KMS-11 (cell line): ENCODE measurements around the gene PDE4D.

ENCODE experiments used
- H2AFZ ChIP-seq: fragments of 200-600 bp; sonication (generic); 2 replicates; pipeline ENCODE4 v1.6.1; 2016; ENCODE audit warnings: antibody characterized with exemption, mixed run types, low read depth
- H3K27ac ChIP-seq: fragments of 200-600 bp; sonication (generic); 2 replicates; pipeline ENCODE4 v1.6.1; 2016; ENCODE audit warnings: mild to moderate bottlenecking, mixed run types
- H3K27me3 ChIP-seq: fragments of 200-600 bp; sonication (generic); 2 replicates; pipeline ENCODE4 v1.6.1; 2017; ENCODE audit warnings: mild to moderate bottlenecking, low read depth, mixed run types, moderate library complexity; ENCODE audit not compliant: insufficient read depth
- H3K36me3 ChIP-seq: fragments of 200-600 bp; sonication (generic); 2 replicates; pipeline ENCODE4 v1.6.1; 2017; ENCODE audit warnings: mild to moderate bottlenecking, mixed run types; ENCODE audit not compliant: insufficient read depth
- H3K4me1 ChIP-seq: fragments of 200-600 bp; sonication (generic); 2 replicates; pipeline ENCODE4 v1.6.1; 2016; ENCODE audit warnings: mild to moderate bottlenecking, low read depth, mixed run types; ENCODE audit not compliant: poor library complexity, severe bottlenecking
- H3K4me2 ChIP-seq: fragments of 200-600 bp; sonication (generic); 2 replicates; pipeline ENCODE4 v1.7.0; 2016; ENCODE audit warnings: mild to moderate bottlenecking, mixed run types
- H3K4me3 ChIP-seq: fragments of 200-600 bp; sonication (generic); IDR thresholded peaks from 2 replicates; pipeline ENCODE4 v1.6.1; 2017; ENCODE audit warnings: low read depth, low read length, mixed read lengths; ENCODE audit not compliant: insufficient read depth
- H3K79me2 ChIP-seq: fragments of 200-600 bp; sonication (generic); 2 replicates; pipeline ENCODE4 v1.6.1; 2016; ENCODE audit warnings: low read depth, mixed run types; ENCODE audit not compliant: insufficient read depth
- H3K9ac ChIP-seq: fragments of 200-600 bp; sonication (generic); 2 replicates; pipeline ENCODE4 v1.6.1; 2016; ENCODE audit warnings: mild to moderate bottlenecking, mixed run types
- H4K20me1 ChIP-seq: fragments of 200-600 bp; sonication (generic); 2 replicates; pipeline ENCODE4 v1.6.1; 2016; ENCODE audit warnings: mild to moderate bottlenecking, mixed run types; ENCODE audit not compliant: insufficient read depth
- CTCF ChIP-seq: fragments of 200-600 bp; sonication (generic); conservative IDR thresholded peaks from 2 replicates; pipeline ENCODE4 v1.6.1; 2017; ENCODE audit warnings: low read depth, mild to moderate bottlenecking, antibody characterized with exemption, low read length, moderate library complexity, mixed read lengths

Gene PDE4D

GRCh38 chr5:58922461-58923171, 970.9 kb downstream of the PDE4D start:
- Histone ChIP-seq H3K4me2 (no peak overlapping the region), H4K20me1 (no peaks in the 10 kb centered on the region), H3K4me1 (no peaks in the 10 kb centered on the region), H3K9ac (no peak overlapping the region), H3K36me3 (no peaks in the 10 kb centered on the region), H3K27me3 (no peaks in the 10 kb centered on the region), H2AFZ (no peak overlapping the region), H3K27ac (no peak overlapping the region), H3K4me3 (no peak overlapping the region), H3K79me2 (no peaks in the 10 kb centered on the region)
- TF ChIP-seq CTCF: no peak

GRCh38 chr5:58921159-58921558, 972.4 kb downstream of the PDE4D start:
- no peak overlapping the region for H2AFZ ChIP-seq
- H3K4me3 ChIP-seq: no peak overlapping the region
- H3K27ac ChIP-seq: no peak overlapping the region
- H3K4me1 ChIP-seq: no peaks in the 10 kb centered on the region
- H4K20me1 ChIP-seq: no peaks in the 10 kb centered on the region
- no peaks in the 10 kb centered on the region for H3K36me3 ChIP-seq
- H3K27me3 ChIP-seq: no peaks in the 10 kb centered on the region
- H3K9ac ChIP-seq: no peak overlapping the region
- no peak for TF ChIP-seq CTCF
- no peaks in the 10 kb centered on the region for H3K79me2 ChIP-seq
- H3K4me2 ChIP-seq: no peak overlapping the region

- no peak overlapping the region for H2AFZ ChIP-seq
- no peaks in the 10 kb centered on the region for H3K4me1 ChIP-seq
- H3K27ac ChIP-seq: no peak overlapping the region
- H3K79me2 ChIP-seq: no peaks in the 10 kb centered on the region
- H4K20me1 ChIP-seq: no peaks in the 10 kb centered on the region
- no peak for TF ChIP-seq CTCF
- H3K36me3 ChIP-seq: no peaks in the 10 kb centered on the region
- no peak overlapping the region for H3K9ac ChIP-seq
- no peaks in the 10 kb centered on the region for H3K27me3 ChIP-seq
- no peak overlapping the region for H3K4me2 ChIP-seq
- no peak overlapping the region for H3K4me3 ChIP-seq
Observed at GRCh38 chr5:58919833-58920232, 973.7 kb downstream of the PDE4D start.
